Activated CD4-positive, alpha-beta T cell treated with anti-CD3 and anti-CD28 coated beads for 36 hours (primary cell): ENCODE measurements around the gene FALEC. TPM values are rescaled to one million over a fixed set of nuclear protein-coding genes. Genes with fewer than 3 reads are reported as not detected.
"Not testable (repeated sequence)": the region's sequence is repeated elsewhere in the genome, so short reads cannot be mapped to it uniquely, and the experiment has no call there.

Experiments used
- ATAC-seq: fragments of 200-7000 bp; cut with Tn5 transposase; one replicate; pipeline ENCODE4 v1.10.0; 2021; ENCODE audit warnings: mild to moderate bottlenecking, moderate library complexity
- CTCF ChIA-PET: fragments of 350-600 bp; sonication (Branson Sonifier 250); formaldehyde crosslinking; loops from one replicate; lab custom pipeline; 2021; ENCODE audit warnings: antibody characterized with exemption; lab: Charles Lee
- POLR2A ChIA-PET: fragments of 350-600 bp; sonication (Branson Sonifier 250); formaldehyde crosslinking; loops from one replicate; lab custom pipeline; 2021; ENCODE audit warnings: antibody characterized with exemption, inconsistent platforms; lab: Charles Lee
- DNase-seq: peaks from one replicate; pipeline ENCODE4 v3.0.0-alpha.2; 2020
- H3K27ac Mint-ChIP-seq: one replicate; pipeline ENCODE4 v1.8.0; 2021; ENCODE audit warnings: mixed read lengths
- H3K27me3 Mint-ChIP-seq: one replicate; pipeline ENCODE4 v1.8.0; 2021; ENCODE audit warnings: mixed read lengths
- H3K36me3 Mint-ChIP-seq: one replicate; pipeline ENCODE4 v1.8.0; 2021; ENCODE audit warnings: low read depth, mixed read lengths
- H3K4me1 Mint-ChIP-seq: one replicate; pipeline ENCODE4 v1.8.0; 2021; ENCODE audit warnings: mixed read lengths
- H3K4me3 Mint-ChIP-seq: one replicate; pipeline ENCODE4 v1.8.0; 2021; ENCODE audit warnings: mild to moderate bottlenecking, moderate library complexity, mixed read lengths
- H3K9me3 Mint-ChIP-seq: one replicate; pipeline ENCODE4 v1.8.0; 2021; ENCODE audit warnings: low read depth, mixed read lengths
- intact Hi-C, 2 experiments: fragments of 100-400 bp; cut with DNase I in 1 of 2; cut with micrococcal nuclease in 1 of 2; formaldehyde crosslinking; loops; one replicate each; pipeline versions ENCODE4 v1.14.2 to v1.15.1; 2022 to 2024; cut with DNase I, micrococcal nuclease
- microRNA-seq: library from miRNA; unstranded; fragments of <30 nt; microRNA quantifications from one replicate; pipeline ENCODE4 v1.2.0, GENCODE V29; 2021; ENCODE audit warnings: borderline replicate concordance
- total RNA-seq, 2 experiments: library from RNA; stranded (reverse); gene quantifications; one replicate each; pipeline ENCODE4 v1.2.3, GENCODE V29; 2021

The FALEC gene
- total RNA-seq, 2 experiments from 2014 or later = 0.34 TPM; not detected in 1

- intact Hi-C loops = loop anchor here (1.0 to 5.0 kb wide), 6 partner anchors 18 to 703 kb away; partner anchors contain the start of genes ENSA (in 1 of the 2), SETDB1 (in 1 of the 2) and ZNF687 (in 1 of the 2)
- Mint-ChIP-seq H3K4me3 (peak within 1 kb of the TSS; percentile 95), H3K27ac (peak within 1 kb of the TSS; percentile 97), H3K36me3 (peaks cover 57% of the 10 kb centered on the region), H3K27me3 (no peaks in the 10 kb centered on the region), H3K9me3 (no peaks in the 10 kb centered on the region), H3K4me1 (peaks cover 23% of the 10 kb centered on the region)
- ATAC-seq = peak; percentile 81
- CTCF ChIA-PET = interaction anchor here (0.6 to 26.4 kb wide), 7 partner anchors 8 to 401 kb away, joined by 3 to 461 read pairs (median 6); partner anchors contain the start of gene ENSA
- peak; percentile 94 for DNase-seq
- POLR2A ChIA-PET = interaction anchor here (0.6 to 11.8 kb wide), 20 partner anchors 10 to 702 kb away, joined by 3 to 333 read pairs (median 4); partner anchors contain the start of genes ENSA, FALEC and GOLPH3L
Measured at GRCh38 chr1:150579110-150579944, 63.8 kb downstream of the FALEC start, which contains the start of gene MCL1. TSS of gene MCL1 (minus strand) at chr1:150579610. CDS start at chr1:150579530, 80 bp downstream.

GRCh38 chr1:150579945-150580642 lies 64.5 kb downstream of the FALEC start:
- ATAC-seq (peak; percentile 4), DNase-seq (no peak)
- Mint-ChIP-seq H3K4me3 (peak overlapping the region; percentile 95), H3K4me1 (peaks cover 18% of the 10 kb centered on the region), H3K27ac (peak overlapping the region; percentile 88), H3K9me3 (no peaks in the 10 kb centered on the region), H3K36me3 (peaks cover 49% of the 10 kb centered on the region), H3K27me3 (no peaks in the 10 kb centered on the region)
- intact Hi-C loops = loop anchor here (1.0 to 5.0 kb wide), 6 partner anchors 19 to 702 kb away; partner anchors contain the start of genes ENSA (in 1 of the 2), SETDB1 (in 1 of the 2) and ZNF687 (in 1 of the 2)
- POLR2A ChIA-PET = interaction anchor here (0.6 to 11.8 kb wide), 17 partner anchors 9 to 427 kb away, joined by 3 to 333 read pairs (median 5); partner anchors contain the start of genes ENSA, FALEC and GOLPH3L
- CTCF ChIA-PET = interaction anchor here (0.6 to 26.4 kb wide), 8 partner anchors 9 to 400 kb away, joined by 3 to 461 read pairs (median 6); partner anchors contain the start of gene ENSA

GRCh38 chr1:150580966-150581365 lies 65.4 kb downstream of the FALEC start:
- POLR2A ChIA-PET = interaction anchor here (1.0 to 11.8 kb wide), 4 partner anchors 13 to 49 kb away, joined by 3 to 333 read pairs (median 28); partner anchors contain the start of gene ENSA
- H3K9me3 Mint-ChIP-seq, H3K27me3 Mint-ChIP-seq, intact Hi-C loops, DNase-seq, ATAC-seq: not testable (repeated sequence)
- peak overlapping the region; percentile 95 for H3K4me3 Mint-ChIP-seq
- H3K36me3 Mint-ChIP-seq = peaks cover 44% of the 10 kb centered on the region
- CTCF ChIA-PET = interaction anchor here (13.5 to 26.4 kb wide), 2 partner anchors 17 to 40 kb away, joined by 239 to 461 read pairs; partner anchors contain the start of gene ENSA
- peak overlapping the region; percentile 88 for H3K27ac Mint-ChIP-seq
- peaks cover 15% of the 10 kb centered on the region for H3K4me1 Mint-ChIP-seq

GRCh38 chr1:150581437-150581836 lies 65.9 kb downstream of the FALEC start:
- intact Hi-C loops, ATAC-seq, H3K27me3 Mint-ChIP-seq, DNase-seq, H3K27ac Mint-ChIP-seq, H3K4me3 Mint-ChIP-seq, H3K9me3 Mint-ChIP-seq: not testable (repeated sequence)
- H3K4me1 Mint-ChIP-seq = peaks cover 15% of the 10 kb centered on the region
- CTCF ChIA-PET = interaction anchor here (0.6 to 26.4 kb wide), 3 partner anchors 18 to 210 kb away, joined by 3 to 461 read pairs (median 239); partner anchors contain the start of gene ENSA
- POLR2A ChIA-PET = interaction anchor here (1.0 to 11.8 kb wide), 2 partner anchors 19 to 48 kb away, joined by 3 to 333 read pairs; partner anchors contain the start of gene ENSA
- peaks cover 40% of the 10 kb centered on the region for H3K36me3 Mint-ChIP-seq

- ATAC-seq, DNase-seq, H3K27ac Mint-ChIP-seq, intact Hi-C loops, H3K27me3 Mint-ChIP-seq, H3K9me3 Mint-ChIP-seq, H3K4me3 Mint-ChIP-seq: not testable (repeated sequence)
- POLR2A ChIA-PET = interaction anchor here (1.0 kb wide), 1 partner anchor 48 kb away, joined by 3 read pairs; the partner anchor contains the start of gene ENSA
- peaks cover 15% of the 10 kb centered on the region for H3K4me1 Mint-ChIP-seq
- peaks cover 35% of the 10 kb centered on the region for H3K36me3 Mint-ChIP-seq
- CTCF ChIA-PET = interaction anchor here (0.6 to 26.4 kb wide), 3 partner anchors 18 to 211 kb away, joined by 3 to 461 read pairs (median 239); partner anchors contain the start of gene ENSA
Measured at GRCh38 chr1:150581962-150582361, 66.4 kb downstream of the FALEC start.

GRCh38 chr1:150582371-150582770 lies 66.8 kb downstream of the FALEC start:
- ChIA-PET POLR2A (no interaction called here), CTCF (interaction anchor here (0.6 to 26.4 kb wide), 3 partner anchors 18 to 211 kb away, joined by 3 to 461 read pairs (median 239); partner anchors contain the start of gene ENSA)
- H3K9me3 Mint-ChIP-seq = no peaks in the 10 kb centered on the region
- no peak overlapping the region for H3K4me3 Mint-ChIP-seq
- no peaks in the 10 kb centered on the region for H3K27me3 Mint-ChIP-seq
- H3K4me1 Mint-ChIP-seq = peaks cover 15% of the 10 kb centered on the region
- ATAC-seq = no peak
- intact Hi-C loops = no loop called here
- no peak for DNase-seq
- H3K36me3 Mint-ChIP-seq = peaks cover 31% of the 10 kb centered on the region
- no peak overlapping the region for H3K27ac Mint-ChIP-seq

Small RNAs within 50 kb of the gene (microRNA-seq; reads per million reads assigned to microRNA genes)
- not detected for gene MIR4257
- 1.1 reads per million for gene MIR6878

Other genes starting within 250 kb of the FALEC start
- 10 to 100 TPM; 62.4 to 89.3 TPM for gene APH1A, start 246.7 kb upstream of the FALEC start, total RNA-seq
- gene C1orf54, start 243.0 kb upstream of the FALEC start, total RNA-seq = 1 to 10 TPM in 1 of 2 experiments, under 1 TPM in 1; 0.50 to 1.2 TPM
- gene CIART, start 233.2 kb upstream of the FALEC start, total RNA-seq = 1 to 10 TPM; 5.9 to 6.0 TPM
- gene MRPS21, start 221.9 kb upstream of the FALEC start, total RNA-seq = 100 to 1,000 TPM in 1 of 2 experiments, 10 to 100 TPM in 1; 86.4 to 111 TPM
- 10 to 100 TPM; 71.4 to 84.4 TPM for gene PRPF3, start 194.2 kb upstream of the FALEC start, total RNA-seq
- 10 to 100 TPM; 24.4 to 32.2 TPM for gene RPRD2, start 151.6 kb upstream of the FALEC start, total RNA-seq
- 10 to 100 TPM; 43.8 to 58.6 TPM for gene TARS2, start 28.3 kb upstream of the FALEC start, total RNA-seq
- gene ECM1, start 7.6 kb upstream of the FALEC start, total RNA-seq = 1 to 10 TPM in 1 of 2 experiments, under 1 TPM in 1; 0.96 to 1.2 TPM
- gene ADAMTSL4, start 33.7 kb downstream of the FALEC start, total RNA-seq = under 1 TPM; 0.28 to 0.59 TPM
- 100 to 1,000 TPM; 185 to 265 TPM for gene MCL1, start 63.9 kb downstream of the FALEC start, total RNA-seq
- gene ENSA, start 113.9 kb downstream of the FALEC start, total RNA-seq = 100 to 1,000 TPM; 197 to 240 TPM
- gene GOLPH3L, start 181.4 kb downstream of the FALEC start, total RNA-seq = 10 to 100 TPM; 24.2 to 29.1 TPM
- under 1 TPM in 1 of 2 experiments, not detected in 1; 0.25 TPM for gene HORMAD1, start 205.1 kb downstream of the FALEC start, total RNA-seq